A673 (cell line): ENCODE data around the gene QRSL1. TPM values are rescaled to one million over a fixed set of nuclear protein-coding genes. Genes with fewer than 3 reads are reported as not detected.

ENCODE experiments used
- BruUV-seq: library from RNA; stranded (reverse); fragments of 400-500 nt; replicated peaks from 2 replicates; lab custom pipeline; 2021; lab: Mats Ljungman, UMichigan
- CTCF ChIA-PET: fragments of 300-600 bp; sonication (Branson Sonifier 250); formaldehyde crosslinking; loops from one replicate; lab custom pipeline; 2022; ENCODE audit warnings: antibody characterized with exemption; lab: Charles Lee
- POLR2A ChIA-PET: fragments of 300-600 bp; sonication (Branson Sonifier 250); formaldehyde crosslinking; loops from one replicate; lab custom pipeline; 2022; ENCODE audit warnings: antibody characterized with exemption; ENCODE audit not compliant: low non-redundant PET; lab: Charles Lee
- DNase-seq: peaks from one replicate; pipeline ENCODE4 v3.0.0-alpha.2; 2015; ENCODE audit warnings: low spot score
- H3K27ac ChIP-seq: fragments of 200-600 bp; sonication (generic); 2 replicates; pipeline ENCODE4 v1.5.1; 2016; ENCODE audit warnings: mixed run types, low read depth, mild to moderate bottlenecking, mixed read lengths, antibody characterized with exemption, low read length; ENCODE audit not compliant: poor library complexity, severe bottlenecking
- H3K27me3 ChIP-seq: fragments of 200-600 bp; sonication (generic); replicated peaks from 2 replicates; pipeline ENCODE4 v1.6.1; 2017; ENCODE audit warnings: mixed run types, low read depth, mild to moderate bottlenecking, mixed read lengths, antibody characterized with exemption, low read length; ENCODE audit not compliant: insufficient read depth, poor library complexity
- H3K36me3 ChIP-seq: fragments of 200-600 bp; sonication (generic); 2 replicates; pipeline ENCODE4 v1.6.1; 2016; ENCODE audit warnings: mixed run types, mild to moderate bottlenecking, mixed read lengths, antibody characterized with exemption, low read length; ENCODE audit not compliant: insufficient read depth, poor library complexity, severe bottlenecking
- H3K4me1 ChIP-seq: fragments of 200-600 bp; sonication (generic); 2 replicates; pipeline ENCODE4 v1.6.1; 2017; ENCODE audit warnings: mixed run types, mild to moderate bottlenecking, mixed read lengths, antibody characterized with exemption, low read length; ENCODE audit not compliant: insufficient read depth, poor library complexity, severe bottlenecking
- H3K4me3 ChIP-seq: fragments of 200-600 bp; sonication (generic); 2 replicates; pipeline ENCODE4 v1.5.1; 2016; ENCODE audit warnings: low read depth, mixed run types, mild to moderate bottlenecking, mixed read lengths, low read length; ENCODE audit not compliant: poor library complexity, severe bottlenecking
- H3K9me3 ChIP-seq: fragments of 200-600 bp; sonication (generic); 2 replicates; pipeline ENCODE4 v1.6.1; 2016; ENCODE audit warnings: mixed run types, low read depth, mild to moderate bottlenecking, mixed read lengths, antibody characterized with exemption, low read length; ENCODE audit not compliant: poor library complexity, severe bottlenecking
- EZH2 ChIP-seq: fragments of 200-600 bp; sonication (generic); IDR thresholded peaks from 2 replicates; pipeline ENCODE4 v1.6.1; 2017; ENCODE audit warnings: borderline replicate concordance, low read depth, mild to moderate bottlenecking, mixed read lengths, antibody characterized with exemption, low read length; ENCODE audit not compliant: poor library complexity, severe bottlenecking
- intact Hi-C: fragments of 100-400 bp; cut with micrococcal nuclease; formaldehyde crosslinking; loops from one replicate; pipeline ENCODE4 v1.10.0; 2022; ENCODE audit not compliant: unreplicated experiment
- total RNA-seq: library from RNA; stranded (reverse); gene quantifications from 2 replicates; pipeline ENCODE4 v1.2.3, GENCODE V29; 2021
- TF ChIP-seq, protein P1 (sequence below): fragments of 300-800, 200-600 bp; sonication (generic); conservative IDR thresholded peaks from 2 replicates; pipeline ENCODE4 v1.5.1; 2017; ENCODE audit warnings: low read depth, mild to moderate bottlenecking, antibody characterized with exemption, low read length, moderate library complexity, mixed read lengths

The QRSL1 gene
- total RNA-seq, 1 experiment from 2014 or later: 20.4 TPM

DNA sequence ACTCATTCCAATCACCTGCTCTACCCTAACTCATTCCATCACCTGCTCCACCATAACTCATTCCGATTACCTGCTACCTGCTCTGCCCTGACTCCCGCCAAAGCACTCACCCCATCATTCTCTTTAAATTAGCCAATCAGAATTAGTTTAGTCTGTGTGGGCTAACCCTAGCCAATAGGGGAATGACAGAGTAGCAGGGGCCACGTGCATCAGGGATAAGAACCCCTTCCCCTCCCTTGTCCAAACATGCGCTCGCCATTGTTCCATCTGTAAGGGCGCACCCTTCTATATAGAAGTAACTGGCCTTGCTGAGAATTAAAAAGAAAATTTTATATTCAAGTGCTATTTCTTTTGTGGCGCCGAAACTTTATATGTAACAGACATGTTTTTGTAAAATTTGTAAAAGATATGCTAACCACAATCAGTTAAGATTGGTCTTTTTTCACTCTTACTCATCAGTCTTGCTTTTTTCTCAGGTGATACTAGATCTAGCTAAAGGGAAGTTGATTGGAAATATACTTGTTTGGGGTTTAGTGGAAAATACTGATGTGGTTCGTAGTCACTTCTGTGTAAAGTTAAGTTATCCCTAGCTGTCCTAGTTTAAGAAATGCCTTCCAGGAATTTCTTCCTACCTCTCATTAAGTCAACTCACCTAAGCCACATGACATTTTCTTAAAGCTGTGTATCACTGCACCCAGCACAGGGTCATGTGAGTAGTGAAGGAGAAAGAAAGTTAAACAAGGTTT lies 16.5 kb upstream of the QRSL1 start:
- Histone ChIP-seq H3K27ac (no peak overlapping the region), H3K27me3 (no peaks in the 10 kb centered on the region), H3K9me3 (no peaks in the 10 kb centered on the region), H3K36me3 (no peaks in the 10 kb centered on the region), H3K4me3 (no peak overlapping the region), H3K4me1 (no peaks in the 10 kb centered on the region)
- BruUV-seq: no TSS peak
- POLR2A ChIA-PET: no interaction called here
- no peak for DNase-seq
- CTCF ChIA-PET: no interaction called here
- no peak for TF ChIP-seq EZH2
- TF ChIP-seq, protein P1, sequence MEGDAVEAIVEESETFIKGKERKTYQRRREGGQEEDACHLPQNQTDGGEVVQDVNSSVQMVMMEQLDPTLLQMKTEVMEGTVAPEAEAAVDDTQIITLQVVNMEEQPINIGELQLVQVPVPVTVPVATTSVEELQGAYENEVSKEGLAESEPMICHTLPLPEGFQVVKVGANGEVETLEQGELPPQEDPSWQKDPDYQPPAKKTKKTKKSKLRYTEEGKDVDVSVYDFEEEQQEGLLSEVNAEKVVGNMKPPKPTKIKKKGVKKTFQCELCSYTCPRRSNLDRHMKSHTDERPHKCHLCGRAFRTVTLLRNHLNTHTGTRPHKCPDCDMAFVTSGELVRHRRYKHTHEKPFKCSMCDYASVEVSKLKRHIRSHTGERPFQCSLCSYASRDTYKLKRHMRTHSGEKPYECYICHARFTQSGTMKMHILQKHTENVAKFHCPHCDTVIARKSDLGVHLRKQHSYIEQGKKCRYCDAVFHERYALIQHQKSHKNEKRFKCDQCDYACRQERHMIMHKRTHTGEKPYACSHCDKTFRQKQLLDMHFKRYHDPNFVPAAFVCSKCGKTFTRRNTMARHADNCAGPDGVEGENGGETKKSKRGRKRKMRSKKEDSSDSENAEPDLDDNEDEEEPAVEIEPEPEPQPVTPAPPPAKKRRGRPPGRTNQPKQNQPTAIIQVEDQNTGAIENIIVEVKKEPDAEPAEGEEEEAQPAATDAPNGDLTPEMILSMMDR: no peak
- intact Hi-C loops: no loop called here

DNA sequence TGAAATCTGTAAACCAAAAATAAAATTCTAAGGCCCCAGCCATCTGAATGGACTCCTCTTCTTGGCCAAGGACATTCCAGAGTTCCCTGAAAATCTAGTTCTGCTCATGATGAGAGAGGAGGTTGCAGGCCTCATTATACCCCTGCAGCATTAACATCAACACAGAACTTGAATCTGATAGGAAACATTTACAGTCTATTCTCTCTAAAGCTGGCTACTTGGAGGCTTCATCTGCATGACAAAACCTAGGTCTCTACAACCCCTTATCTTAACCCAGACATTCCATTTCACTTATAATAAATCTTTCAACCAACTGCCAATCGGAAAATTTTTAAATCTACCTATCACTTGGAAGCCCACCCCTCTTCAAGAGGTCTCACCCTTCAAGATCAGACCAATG lies 15.8 kb upstream of the QRSL1 start:
- CTCF ChIA-PET: no interaction called here
- TF ChIP-seq, protein P1: no peak
- no peak for TF ChIP-seq EZH2

DNA sequence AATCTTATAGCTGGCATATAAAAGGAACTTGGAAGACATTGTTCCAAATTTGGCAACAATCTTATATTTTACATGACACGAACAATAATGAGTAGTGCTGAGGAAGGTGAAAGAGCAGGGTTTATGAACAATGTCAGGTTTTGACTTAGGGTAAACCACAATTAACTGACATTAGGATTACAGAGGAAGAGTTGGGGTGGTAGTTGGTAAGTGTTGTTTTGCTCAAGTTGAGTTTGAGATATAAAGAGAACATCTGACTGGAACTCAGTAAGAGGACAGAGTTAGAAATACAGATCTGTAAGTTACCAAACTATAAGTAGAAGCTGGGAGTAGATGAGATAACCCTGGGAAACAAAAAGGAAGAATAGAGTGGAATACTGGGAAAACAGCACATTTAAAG lies 15.2 kb upstream of the QRSL1 start:
- BruUV-seq: no TSS peak
- H3K4me3 ChIP-seq: no peak overlapping the region
- no peak overlapping the region for H3K27ac ChIP-seq
- H3K4me1 ChIP-seq: no peaks in the 10 kb centered on the region
- H3K27me3 ChIP-seq: no peaks in the 10 kb centered on the region
- intact Hi-C loops: no loop called here
- CTCF ChIA-PET: no interaction called here
- TF ChIP-seq, protein P1: no peak
- no peak for TF ChIP-seq EZH2
- DNase-seq: no peak
- no peaks in the 10 kb centered on the region for H3K36me3 ChIP-seq
- H3K9me3 ChIP-seq: no peaks in the 10 kb centered on the region
- POLR2A ChIA-PET: no interaction called here

More for the DNA sequence above, 15.8 kb upstream of the QRSL1 start:
- Histone ChIP-seq H3K27me3 (no peaks in the 10 kb centered on the region), H3K36me3 (no peaks in the 10 kb centered on the region), H3K27ac (no peak overlapping the region), H3K4me1 (no peaks in the 10 kb centered on the region), H3K9me3 (no peaks in the 10 kb centered on the region), H3K4me3 (no peak overlapping the region)
- BruUV-seq: no TSS peak
- POLR2A ChIA-PET: no interaction called here
- DNase-seq: no peak
- intact Hi-C loops: no loop called here
